GM13976 (cell line): Measurements from ENCODE around the gene SPATA33.
"Not testable (repeated sequence)": the region's sequence is repeated elsewhere in the genome, so short reads cannot be mapped to it uniquely, and the experiment has no call there.

Experiments used
- DNase-seq: peaks from one replicate; pipeline ENCODE4 v3.0.0; 2012; ENCODE audit warnings: low spot score
- CTCF ChIP-seq: IDR thresholded peaks from 2 replicates; pipeline ENCODE4 v1.5.1; 2012; ENCODE audit warnings: borderline replicate concordance, mild to moderate bottlenecking; ENCODE audit not compliant: insufficient read depth; ENCODE audit errors: extremely low read depth, missing control alignments, control extremely low read depth
- in situ Hi-C: fragments of 300-500 bp; cut with MboI; formaldehyde crosslinking; loops from one replicate; pipeline ENCODE4 v1.12.0; 2022; ENCODE audit warnings: low sequenced_read_pairs, mixed read lengths, inconsistent platforms; ENCODE audit not compliant: unreplicated experiment

The SPATA33 gene

GRCh38 chr16:89660146-89660545 lies 2.5 kb downstream of the SPATA33 start:
- no peak for DNase-seq
- no peak for TF ChIP-seq CTCF
- in situ Hi-C loops: no loop called here

- no peak for TF ChIP-seq CTCF
- in situ Hi-C loops: no loop called here
- no peak for DNase-seq
Observed at GRCh38 chr16:89661215-89661614, 3.6 kb downstream of the SPATA33 start.

- DNase-seq, in situ Hi-C loops: not testable (repeated sequence)
Observed at GRCh38 chr16:89664238-89664637, 6.6 kb downstream of the SPATA33 start.

GRCh38 chr16:89667000-89667399 lies 9.4 kb downstream of the SPATA33 start:
- in situ Hi-C loops, DNase-seq: not testable (repeated sequence)

GRCh38 chr16:89667633-89668032 lies 10.0 kb downstream of the SPATA33 start:
- no peak for DNase-seq
- TF ChIP-seq CTCF: no peak
- in situ Hi-C loops: no loop called here

- DNase-seq: no peak
- in situ Hi-C loops: no loop called here
- TF ChIP-seq CTCF: no peak
Observed at GRCh38 chr16:89668790-89669158, 11.1 kb downstream of the SPATA33 start.

GRCh38 chr16:89669755-89670154 lies 12.1 kb downstream of the SPATA33 start:
- no peak for TF ChIP-seq CTCF
- no peak for DNase-seq
- in situ Hi-C loops: no loop called here

- TF ChIP-seq CTCF: no peak
- in situ Hi-C loops: no loop called here
- no peak for DNase-seq
Observed at GRCh38 chr16:89670496-89671431, 13.1 kb downstream of the SPATA33 start.

GRCh38 chr16:89671565-89671964 lies 13.9 kb downstream of the SPATA33 start:
- DNase-seq, in situ Hi-C loops: not testable (repeated sequence)
